K562 (cell line): ENCODE measurements around the gene TRABD2B.

Source experiments
- ATF1 ChIP-seq, 2 experiments: fragments of 450-650 bp in 1 of 2; IDR thresholded peaks; 2 replicates each; pipeline ENCODE4 v1.6.1; 2016; ENCODE audit warnings: missing compliant biosample characterization in 1 of 2, missing genetic modification characterization in 1 of 2
- CTCF ChIP-seq, 3 experiments: IDR thresholded peaks in 2 of 3; conservative IDR thresholded peaks in 1 of 3; 2 replicates each; pipeline ENCODE4 v1.5.1; 2011 to 2012; ENCODE audit warnings: low read length in 3 of 3, mild to moderate bottlenecking in 3 of 3, control low read depth in 2 of 3, improper control_type of control experiment in 1 of 3, inconsistent platforms in 1 of 3, low read depth in 1 of 3, mixed read lengths in 1 of 3, moderate library complexity in 1 of 3; ENCODE audit not compliant: insufficient read depth in 2 of 3
- EGR1 ChIP-seq: fragments of 450-650 bp; conservative IDR thresholded peaks from 2 replicates; pipeline ENCODE4 v1.6.1; 2017; ENCODE audit warnings: mild to moderate bottlenecking
- EZH2 ChIP-seq: IDR thresholded peaks from 2 replicates; pipeline ENCODE4 v1.6.1; 2012; ENCODE audit warnings: low read depth, mild to moderate bottlenecking, inconsistent platforms, low read length, borderline replicate concordance
- HCFC1 ChIP-seq: IDR thresholded peaks from 2 replicates; pipeline ENCODE4 v1.6.1; 2012; ENCODE audit warnings: low read depth, low read length, improper control_type of control experiment
- JUNB ChIP-seq: fragments of 450-650 bp; formaldehyde crosslinking; conservative IDR thresholded peaks from 2 replicates; pipeline ENCODE4 v1.4.0; 2020; ENCODE audit warnings: mild to moderate bottlenecking
- JUND ChIP-seq, 2 experiments: IDR thresholded peaks; 2 replicates in 1 of 2; 3 replicates in 1 of 2; pipeline ENCODE4 v1.6.1; 2011; ENCODE audit warnings: borderline replicate concordance in 2 of 2, low read depth in 2 of 2, low read length in 2 of 2, improper control_type of control experiment in 1 of 2, missing biosample characterization in 1 of 2, missing genetic modification characterization in 1 of 2, missing genetic modification reagents in 1 of 2
- NR2F6 ChIP-seq: fragments of 450-650 bp; formaldehyde crosslinking; IDR thresholded peaks from 2 replicates; pipeline ENCODE4 v1.4.0; 2020; ENCODE audit warnings: mild to moderate bottlenecking
- ZNF3 ChIP-seq: fragments of 250-450 bp; sonication (Bioruptor Pico); IDR thresholded peaks from 2 replicates; pipeline ENCODE4 v1.5.0; 2021; ENCODE audit warnings: mild to moderate bottlenecking, moderate library complexity
- TF ChIP-seq, protein P1 (sequence below): fragments of 250-450 bp; sonication (Bioruptor Pico); IDR thresholded peaks from 2 replicates; pipeline ENCODE4 v1.4.0; 2020
- TF ChIP-seq, protein P2 (sequence below): sonication (generic); formaldehyde crosslinking; IDR thresholded peaks from 2 replicates; pipeline ENCODE4 v1.8.1; 2023; ENCODE audit warnings: mild to moderate bottlenecking, missing genetic modification reagents
- TF ChIP-seq, protein P3 (sequence below): fragments of 200-400 bp; formaldehyde crosslinking; IDR thresholded peaks from 2 replicates; pipeline ENCODE4 v1.6.1; 2017; ENCODE audit warnings: mild to moderate bottlenecking, low read depth, low read length, moderate library complexity
- TF ChIP-seq, protein P4 (sequence below): sonication (generic); formaldehyde crosslinking; IDR thresholded peaks from 2 replicates; pipeline ENCODE4 v1.8.0; 2022; ENCODE audit warnings: missing genetic modification reagents, mild to moderate bottlenecking, moderate library complexity, borderline replicate concordance

DNA sequence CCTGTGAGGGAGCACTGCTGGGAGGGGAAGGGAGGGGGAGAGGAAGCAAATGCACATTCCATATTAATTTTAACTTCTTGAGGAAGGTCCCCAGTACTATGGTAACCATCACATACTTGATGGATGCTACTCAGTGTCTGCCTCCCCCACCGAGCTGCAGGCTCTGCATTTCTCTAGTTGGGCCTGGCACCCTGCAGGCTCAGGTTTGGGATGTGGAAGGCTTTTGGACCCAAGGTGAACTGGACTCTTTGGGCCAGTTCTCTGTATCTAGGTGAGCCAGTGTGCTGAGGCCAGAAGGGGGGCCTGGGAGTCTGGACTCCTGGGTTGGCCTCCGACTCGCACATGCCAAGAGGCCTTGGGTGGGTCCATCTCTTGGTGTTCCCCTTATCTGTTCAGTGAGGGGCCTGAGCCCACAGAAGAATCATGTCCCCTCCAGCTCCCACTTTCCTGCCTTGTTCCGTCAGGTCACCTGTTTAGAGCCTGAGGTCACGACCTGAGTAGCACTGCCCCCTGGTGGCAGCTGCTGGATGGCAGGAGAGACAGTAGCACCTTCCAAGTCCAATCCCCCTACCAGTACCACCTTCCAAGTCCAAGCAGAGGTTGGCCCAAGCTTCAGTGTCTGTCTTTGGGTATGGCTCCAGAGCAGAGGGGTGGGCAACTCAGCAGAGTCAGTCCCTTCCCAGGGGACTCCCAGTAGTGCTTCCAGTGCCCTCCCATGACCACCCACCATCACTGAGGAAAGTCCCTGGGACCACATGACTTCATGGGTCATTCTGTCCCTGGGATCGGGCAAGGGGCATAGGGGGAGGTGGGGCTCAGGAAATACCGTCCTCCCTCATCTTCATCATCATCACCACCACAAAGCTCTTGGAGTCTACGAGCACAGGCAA is 241.8 kb downstream of the TRABD2B start:
- TF ChIP-seq, protein P1, sequence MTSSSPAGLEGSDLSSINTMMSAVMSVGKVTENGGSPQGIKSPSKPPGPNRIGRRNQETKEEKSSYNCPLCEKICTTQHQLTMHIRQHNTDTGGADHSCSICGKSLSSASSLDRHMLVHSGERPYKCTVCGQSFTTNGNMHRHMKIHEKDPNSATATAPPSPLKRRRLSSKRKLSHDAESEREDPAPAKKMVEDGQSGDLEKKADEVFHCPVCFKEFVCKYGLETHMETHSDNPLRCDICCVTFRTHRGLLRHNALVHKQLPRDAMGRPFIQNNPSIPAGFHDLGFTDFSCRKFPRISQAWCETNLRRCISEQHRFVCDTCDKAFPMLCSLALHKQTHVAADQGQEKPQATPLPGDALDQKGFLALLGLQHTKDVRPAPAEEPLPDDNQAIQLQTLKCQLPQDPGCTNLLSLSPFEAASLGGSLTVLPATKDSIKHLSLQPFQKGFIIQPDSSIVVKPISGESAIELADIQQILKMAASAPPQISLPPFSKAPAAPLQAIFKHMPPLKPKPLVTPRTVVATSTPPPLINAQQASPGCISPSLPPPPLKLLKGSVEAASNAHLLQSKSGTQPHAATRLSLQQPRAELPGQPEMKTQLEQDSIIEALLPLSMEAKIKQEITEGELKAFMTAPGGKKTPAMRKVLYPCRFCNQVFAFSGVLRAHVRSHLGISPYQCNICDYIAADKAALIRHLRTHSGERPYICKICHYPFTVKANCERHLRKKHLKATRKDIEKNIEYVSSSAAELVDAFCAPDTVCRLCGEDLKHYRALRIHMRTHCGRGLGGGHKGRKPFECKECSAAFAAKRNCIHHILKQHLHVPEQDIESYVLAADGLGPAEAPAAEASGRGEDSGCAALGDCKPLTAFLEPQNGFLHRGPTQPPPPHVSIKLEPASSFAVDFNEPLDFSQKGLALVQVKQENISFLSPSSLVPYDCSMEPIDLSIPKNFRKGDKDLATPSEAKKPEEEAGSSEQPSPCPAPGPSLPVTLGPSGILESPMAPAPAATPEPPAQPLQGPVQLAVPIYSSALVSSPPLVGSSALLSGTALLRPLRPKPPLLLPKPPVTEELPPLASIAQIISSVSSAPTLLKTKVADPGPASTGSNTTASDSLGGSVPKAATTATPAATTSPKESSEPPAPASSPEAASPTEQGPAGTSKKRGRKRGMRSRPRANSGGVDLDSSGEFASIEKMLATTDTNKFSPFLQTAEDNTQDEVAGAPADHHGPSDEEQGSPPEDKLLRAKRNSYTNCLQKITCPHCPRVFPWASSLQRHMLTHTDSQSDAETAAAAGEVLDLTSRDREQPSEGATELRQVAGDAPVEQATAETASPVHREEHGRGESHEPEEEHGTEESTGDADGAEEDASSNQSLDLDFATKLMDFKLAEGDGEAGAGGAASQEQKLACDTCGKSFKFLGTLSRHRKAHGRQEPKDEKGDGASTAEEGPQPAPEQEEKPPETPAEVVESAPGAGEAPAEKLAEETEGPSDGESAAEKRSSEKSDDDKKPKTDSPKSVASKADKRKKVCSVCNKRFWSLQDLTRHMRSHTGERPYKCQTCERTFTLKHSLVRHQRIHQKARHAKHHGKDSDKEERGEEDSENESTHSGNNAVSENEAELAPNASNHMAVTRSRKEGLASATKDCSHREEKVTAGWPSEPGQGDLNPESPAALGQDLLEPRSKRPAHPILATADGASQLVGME (CRISPR knock-in tag) = no peak
- TF ChIP-seq CTCF (IDR thresholded peaks at IDR 0.05 in 2 of 3, conservative IDR thresholded peaks at IDR 0.05 in 1 of 3; ENCODE audit: insufficient read depth in 2 of 3, low read depth in 1 of 3, low read length in 3 of 3) (peak; percentile 76 to 94 (median 84)), HCFC1 (no peak), EZH2 (no peak), EGR1 (no peak), JUNB (no peak), ZNF3 (CRISPR knock-in tag) (no peak), NR2F6 (no peak), ATF1 (CRISPR knock-in tag; IDR thresholded peaks at IDR 0.05) (no peak), ATF1 (tag; IDR thresholded peaks at IDR 0.05) (no peak), JUND (IDR thresholded peaks at IDR 0.05; ENCODE audit: borderline replicate concordance, low read depth, low read length) (peak; percentile 22; the same call in 1 of the 2 replicates), JUND (tag; IDR thresholded peaks at IDR 0.05; ENCODE audit: borderline replicate concordance, low read depth, low read length) (no peak)
- TF ChIP-seq, protein P2, sequence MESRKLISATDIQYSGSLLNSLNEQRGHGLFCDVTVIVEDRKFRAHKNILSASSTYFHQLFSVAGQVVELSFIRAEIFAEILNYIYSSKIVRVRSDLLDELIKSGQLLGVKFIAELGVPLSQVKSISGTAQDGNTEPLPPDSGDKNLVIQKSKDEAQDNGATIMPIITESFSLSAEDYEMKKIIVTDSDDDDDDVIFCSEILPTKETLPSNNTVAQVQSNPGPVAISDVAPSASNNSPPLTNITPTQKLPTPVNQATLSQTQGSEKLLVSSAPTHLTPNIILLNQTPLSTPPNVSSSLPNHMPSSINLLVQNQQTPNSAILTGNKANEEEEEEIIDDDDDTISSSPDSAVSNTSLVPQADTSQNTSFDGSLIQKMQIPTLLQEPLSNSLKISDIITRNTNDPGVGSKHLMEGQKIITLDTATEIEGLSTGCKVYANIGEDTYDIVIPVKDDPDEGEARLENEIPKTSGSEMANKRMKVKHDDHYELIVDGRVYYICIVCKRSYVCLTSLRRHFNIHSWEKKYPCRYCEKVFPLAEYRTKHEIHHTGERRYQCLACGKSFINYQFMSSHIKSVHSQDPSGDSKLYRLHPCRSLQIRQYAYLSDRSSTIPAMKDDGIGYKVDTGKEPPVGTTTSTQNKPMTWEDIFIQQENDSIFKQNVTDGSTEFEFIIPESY = no peak
- TF ChIP-seq, protein P3, sequence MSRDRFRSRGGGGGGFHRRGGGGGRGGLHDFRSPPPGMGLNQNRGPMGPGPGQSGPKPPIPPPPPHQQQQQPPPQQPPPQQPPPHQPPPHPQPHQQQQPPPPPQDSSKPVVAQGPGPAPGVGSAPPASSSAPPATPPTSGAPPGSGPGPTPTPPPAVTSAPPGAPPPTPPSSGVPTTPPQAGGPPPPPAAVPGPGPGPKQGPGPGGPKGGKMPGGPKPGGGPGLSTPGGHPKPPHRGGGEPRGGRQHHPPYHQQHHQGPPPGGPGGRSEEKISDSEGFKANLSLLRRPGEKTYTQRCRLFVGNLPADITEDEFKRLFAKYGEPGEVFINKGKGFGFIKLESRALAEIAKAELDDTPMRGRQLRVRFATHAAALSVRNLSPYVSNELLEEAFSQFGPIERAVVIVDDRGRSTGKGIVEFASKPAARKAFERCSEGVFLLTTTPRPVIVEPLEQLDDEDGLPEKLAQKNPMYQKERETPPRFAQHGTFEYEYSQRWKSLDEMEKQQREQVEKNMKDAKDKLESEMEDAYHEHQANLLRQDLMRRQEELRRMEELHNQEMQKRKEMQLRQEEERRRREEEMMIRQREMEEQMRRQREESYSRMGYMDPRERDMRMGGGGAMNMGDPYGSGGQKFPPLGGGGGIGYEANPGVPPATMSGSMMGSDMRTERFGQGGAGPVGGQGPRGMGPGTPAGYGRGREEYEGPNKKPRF = no peak
- TF ChIP-seq, protein P4, sequence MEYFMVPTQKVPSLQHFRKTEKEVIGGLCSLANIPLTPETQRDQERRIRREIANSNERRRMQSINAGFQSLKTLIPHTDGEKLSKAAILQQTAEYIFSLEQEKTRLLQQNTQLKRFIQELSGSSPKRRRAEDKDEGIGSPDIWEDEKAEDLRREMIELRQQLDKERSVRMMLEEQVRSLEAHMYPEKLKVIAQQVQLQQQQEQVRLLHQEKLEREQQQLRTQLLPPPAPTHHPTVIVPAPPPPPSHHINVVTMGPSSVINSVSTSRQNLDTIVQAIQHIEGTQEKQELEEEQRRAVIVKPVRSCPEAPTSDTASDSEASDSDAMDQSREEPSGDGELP (CRISPR knock-in tag) = peak; percentile 51; the same call in 1 of the 2 replicates
